Loucy (cell line): ENCODE measurements around the gene SCARB1.

Source experiments
- H2AFZ ChIP-seq: fragments of 200-600 bp; sonication (generic); 2 replicates; pipeline ENCODE4 v1.6.0; 2016; ENCODE audit warnings: antibody characterized with exemption, mild to moderate bottlenecking, low read length, moderate library complexity
- H3F3A ChIP-seq: fragments of 200-600 bp; 2 replicates; pipeline ENCODE4 v1.6.0; 2016; ENCODE audit warnings: antibody characterized with exemption, low read depth, mild to moderate bottlenecking
- H3K27me3 ChIP-seq: fragments of 200-600 bp; sonication (generic); 2 replicates; pipeline ENCODE4 v1.6.1; 2014; ENCODE audit warnings: low read length, mild to moderate bottlenecking; ENCODE audit not compliant: insufficient read depth, poor library complexity, severe bottlenecking
- H3K36me3 ChIP-seq: fragments of 200-600 bp; sonication (generic); 2 replicates; pipeline ENCODE4 v1.6.1; 2016; ENCODE audit warnings: low read length; ENCODE audit not compliant: insufficient read depth
- H3K4me1 ChIP-seq: fragments of 200-600 bp; sonication (generic); 2 replicates; pipeline ENCODE4 v1.5.1; 2014; ENCODE audit warnings: low read length, mild to moderate bottlenecking; ENCODE audit not compliant: insufficient read depth, poor library complexity, severe bottlenecking
- H3K4me2 ChIP-seq: fragments of 200-600 bp; sonication (generic); 2 replicates; pipeline ENCODE4 v1.6.0; 2014; ENCODE audit warnings: antibody characterized with exemption, low read length, low read depth, mild to moderate bottlenecking; ENCODE audit not compliant: poor library complexity, severe bottlenecking
- H3K4me3 ChIP-seq: fragments of 200-600 bp; sonication (generic); 2 replicates; pipeline ENCODE4 v1.5.1; 2014; ENCODE audit warnings: low read length, mild to moderate bottlenecking, mixed read lengths; ENCODE audit not compliant: poor library complexity, severe bottlenecking
- H3K79me2 ChIP-seq: fragments of 200-600 bp; sonication (generic); 2 replicates; pipeline ENCODE4 v1.6.1; 2014; ENCODE audit warnings: low read length; ENCODE audit not compliant: insufficient read depth
- H3K9ac ChIP-seq: fragments of 200-600 bp; sonication (generic); 2 replicates; pipeline ENCODE4 v1.6.0; 2014; ENCODE audit warnings: mild to moderate bottlenecking, low read depth, low read length, moderate library complexity; ENCODE audit not compliant: poor library complexity, severe bottlenecking
- H3K9me2 ChIP-seq: fragments of 200-600 bp; sonication (generic); replicated peaks from 2 replicates; pipeline ENCODE4 v1.6.1; 2016; ENCODE audit warnings: low read depth, low read length, mixed read lengths
- H3K9me3 ChIP-seq: fragments of 200-600 bp; sonication (generic); 2 replicates; pipeline ENCODE4 v1.6.1; 2014; ENCODE audit warnings: mild to moderate bottlenecking, antibody characterized with exemption, low read length, low read depth; ENCODE audit not compliant: insufficient read depth
- H4K20me1 ChIP-seq: fragments of 200-600 bp; sonication (generic); 2 replicates; pipeline ENCODE4 v1.6.0; 2014; ENCODE audit warnings: antibody characterized with exemption, low read length, mild to moderate bottlenecking; ENCODE audit not compliant: insufficient read depth, poor library complexity, severe bottlenecking
- EZH2phosphoT487 ChIP-seq: fragments of 200-600 bp; IDR thresholded peaks from 2 replicates; pipeline ENCODE4 v1.6.1; 2018; ENCODE audit warnings: antibody characterized with exemption, mild to moderate bottlenecking, moderate library complexity, borderline replicate concordance
- TF ChIP-seq, protein P1 (sequence below): fragments of 200-600 bp; sonication (generic); conservative IDR thresholded peaks from 2 replicates; pipeline ENCODE4 v1.5.1; 2014; ENCODE audit warnings: mild to moderate bottlenecking, antibody characterized with exemption, low read length

The SCARB1 gene

DNA sequence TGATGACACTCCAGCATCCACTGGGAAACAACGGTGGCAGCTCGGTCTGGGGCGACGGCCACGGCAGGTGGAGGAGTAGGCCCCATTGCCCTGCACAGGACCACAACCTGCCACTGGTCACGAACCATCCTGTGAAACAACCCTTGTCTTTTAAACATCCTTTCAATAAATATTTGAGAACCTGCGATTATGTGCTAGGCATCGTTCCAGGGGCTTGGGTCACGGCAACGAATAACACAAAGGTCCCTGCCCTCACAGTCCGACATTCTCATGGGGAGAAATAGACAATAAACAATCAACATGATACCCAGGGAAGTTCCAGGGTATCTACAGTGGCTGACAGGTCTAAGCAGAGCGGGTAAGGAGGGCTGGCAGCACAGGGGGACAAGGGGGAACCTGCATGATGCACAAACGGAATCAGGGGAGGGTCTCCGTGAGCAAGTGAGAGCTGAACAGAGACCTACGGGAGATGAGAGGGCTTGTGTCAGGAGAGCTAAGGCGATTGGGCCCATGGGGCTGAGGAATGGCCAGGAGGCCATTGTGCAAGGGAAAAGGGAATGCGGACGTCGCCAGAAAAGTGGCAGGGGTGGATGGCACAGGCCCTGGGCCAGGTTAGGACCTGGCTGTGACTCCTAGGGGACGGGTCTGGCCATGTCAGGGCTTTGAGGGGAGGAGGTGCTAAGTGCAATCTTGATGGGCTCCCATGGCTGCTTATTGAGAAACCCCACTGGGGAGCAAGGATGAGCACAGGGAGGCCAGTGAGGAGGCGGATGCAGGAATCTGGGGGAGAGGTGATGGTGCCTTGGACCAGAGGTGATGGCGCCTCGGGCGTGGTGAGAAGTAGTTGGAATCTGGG is 9.7 kb downstream of the SCARB1 start:
- no peaks in the 10 kb centered on the region for H3K4me1 ChIP-seq
- no peaks in the 10 kb centered on the region for H3K9me3 ChIP-seq
- H3K9me2 ChIP-seq: no peaks in the 10 kb centered on the region
- no peak overlapping the region for H2AFZ ChIP-seq
- no peaks in the 10 kb centered on the region for H3K36me3 ChIP-seq
- no peaks in the 10 kb centered on the region for H4K20me1 ChIP-seq
- no peaks in the 10 kb centered on the region for H3K27me3 ChIP-seq
- H3K4me2 ChIP-seq: no peak overlapping the region
- H3K9ac ChIP-seq: no peak overlapping the region
- no peaks in the 10 kb centered on the region for H3F3A ChIP-seq
- no peak overlapping the region for H3K4me3 ChIP-seq
- TF ChIP-seq EZH2phosphoT487: no peak
- TF ChIP-seq, protein P1, sequence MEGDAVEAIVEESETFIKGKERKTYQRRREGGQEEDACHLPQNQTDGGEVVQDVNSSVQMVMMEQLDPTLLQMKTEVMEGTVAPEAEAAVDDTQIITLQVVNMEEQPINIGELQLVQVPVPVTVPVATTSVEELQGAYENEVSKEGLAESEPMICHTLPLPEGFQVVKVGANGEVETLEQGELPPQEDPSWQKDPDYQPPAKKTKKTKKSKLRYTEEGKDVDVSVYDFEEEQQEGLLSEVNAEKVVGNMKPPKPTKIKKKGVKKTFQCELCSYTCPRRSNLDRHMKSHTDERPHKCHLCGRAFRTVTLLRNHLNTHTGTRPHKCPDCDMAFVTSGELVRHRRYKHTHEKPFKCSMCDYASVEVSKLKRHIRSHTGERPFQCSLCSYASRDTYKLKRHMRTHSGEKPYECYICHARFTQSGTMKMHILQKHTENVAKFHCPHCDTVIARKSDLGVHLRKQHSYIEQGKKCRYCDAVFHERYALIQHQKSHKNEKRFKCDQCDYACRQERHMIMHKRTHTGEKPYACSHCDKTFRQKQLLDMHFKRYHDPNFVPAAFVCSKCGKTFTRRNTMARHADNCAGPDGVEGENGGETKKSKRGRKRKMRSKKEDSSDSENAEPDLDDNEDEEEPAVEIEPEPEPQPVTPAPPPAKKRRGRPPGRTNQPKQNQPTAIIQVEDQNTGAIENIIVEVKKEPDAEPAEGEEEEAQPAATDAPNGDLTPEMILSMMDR: no peak
- no peaks in the 10 kb centered on the region for H3K79me2 ChIP-seq

DNA sequence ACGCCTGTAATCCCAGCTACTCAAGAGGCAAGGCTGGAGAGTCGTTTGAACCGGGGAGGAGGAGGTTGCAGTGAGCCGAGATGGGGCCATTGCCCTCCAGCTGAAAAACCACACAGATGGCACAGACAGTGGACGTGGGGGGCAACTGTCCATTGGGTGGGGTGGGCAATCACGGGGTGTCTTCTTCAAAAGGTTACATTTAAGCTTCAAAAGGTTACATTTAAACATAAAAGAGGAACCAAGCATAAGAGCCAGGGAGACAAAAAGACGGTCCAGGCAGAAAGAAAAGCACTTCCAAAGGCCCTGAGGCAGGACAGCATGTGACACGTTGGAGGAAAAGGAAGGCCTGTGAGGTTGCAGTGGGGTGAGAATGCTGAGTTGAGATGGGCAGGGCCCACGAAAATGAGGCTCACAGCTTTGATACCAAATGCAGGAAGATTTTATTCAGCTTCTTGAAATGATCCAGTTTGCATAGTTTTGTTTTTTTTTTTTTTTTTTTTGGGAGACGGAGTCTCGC is 10.7 kb downstream of the SCARB1 start:
- H3K4me2 ChIP-seq: no peak overlapping the region
- H3K36me3 ChIP-seq: no peaks in the 10 kb centered on the region
- no peaks in the 10 kb centered on the region for H3K79me2 ChIP-seq

DNA sequence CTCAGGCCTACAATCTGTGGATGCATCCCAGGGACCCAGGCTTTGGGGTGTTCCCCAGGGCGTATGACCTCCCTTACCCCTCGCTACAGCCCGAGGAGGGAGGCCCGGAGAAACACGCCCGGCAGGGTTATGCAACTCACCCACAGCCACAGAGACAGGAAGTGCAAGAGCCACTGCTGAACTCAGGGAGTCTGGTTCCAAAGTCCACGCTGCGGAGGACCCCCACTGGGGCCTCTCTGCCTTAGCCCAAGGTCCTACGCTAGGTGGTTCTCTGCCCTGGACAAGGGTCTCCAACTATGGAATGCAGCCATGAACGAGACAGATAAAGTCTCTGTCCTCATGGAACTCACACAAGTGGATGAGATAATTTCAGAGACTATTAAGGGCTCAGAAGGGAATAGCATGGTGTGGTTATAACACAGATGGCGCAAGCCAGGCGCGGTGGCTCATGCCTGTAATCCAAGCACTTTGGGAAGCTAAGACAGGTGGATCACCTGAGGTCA is 11.3 kb downstream of the SCARB1 start:
- Histone ChIP-seq H3K79me2 (no peaks in the 10 kb centered on the region), H3K4me2 (no peak overlapping the region)

More for the DNA sequence above, 10.7 kb downstream of the SCARB1 start:
- no peaks in the 10 kb centered on the region for H4K20me1 ChIP-seq
- TF ChIP-seq, protein P1: no peak
- no peak for TF ChIP-seq EZH2phosphoT487
- no peak overlapping the region for H3K4me3 ChIP-seq
- no peaks in the 10 kb centered on the region for H3K4me1 ChIP-seq
- H3F3A ChIP-seq: no peaks in the 10 kb centered on the region
- H2AFZ ChIP-seq: no peak overlapping the region
- H3K9me2 ChIP-seq: no peaks in the 10 kb centered on the region
- H3K9ac ChIP-seq: no peak overlapping the region
- no peaks in the 10 kb centered on the region for H3K9me3 ChIP-seq
- no peaks in the 10 kb centered on the region for H3K27me3 ChIP-seq

More for the DNA sequence above, 11.3 kb downstream of the SCARB1 start:
- Histone ChIP-seq H4K20me1 (no peaks in the 10 kb centered on the region), H3K27me3 (no peaks in the 10 kb centered on the region), H3K9ac (no peak overlapping the region), H3K9me3 (no peaks in the 10 kb centered on the region), H3F3A (no peaks in the 10 kb centered on the region), H3K4me1 (no peaks in the 10 kb centered on the region), H3K9me2 (no peaks in the 10 kb centered on the region), H2AFZ (no peak overlapping the region), H3K4me3 (no peak overlapping the region), H3K36me3 (no peaks in the 10 kb centered on the region)
- TF ChIP-seq, protein P1: no peak
- no peak for TF ChIP-seq EZH2phosphoT487
